Epithelial cell of esophagus (primary cell): Measurements from ENCODE around the gene LRRIQ1.

Experiments
- DNase-seq: peaks from one replicate; pipeline ENCODE4 v3.0.0; 2010; ENCODE audit warnings: low read depth
- H3K4me3 ChIP-seq: 2 replicates; pipeline ENCODE4 v1.5.1; 2011; ENCODE audit warnings: mild to moderate bottlenecking, low read length, control low read depth
- TF ChIP-seq, protein P1 (sequence below): IDR thresholded peaks from 2 replicates; pipeline ENCODE4 v1.5.1; 2011; ENCODE audit warnings: low read depth, mild to moderate bottlenecking, low read length, control low read depth, inconsistent platforms; ENCODE audit not compliant: insufficient read depth; ENCODE audit errors: missing control alignments

Gene LRRIQ1, protein sequence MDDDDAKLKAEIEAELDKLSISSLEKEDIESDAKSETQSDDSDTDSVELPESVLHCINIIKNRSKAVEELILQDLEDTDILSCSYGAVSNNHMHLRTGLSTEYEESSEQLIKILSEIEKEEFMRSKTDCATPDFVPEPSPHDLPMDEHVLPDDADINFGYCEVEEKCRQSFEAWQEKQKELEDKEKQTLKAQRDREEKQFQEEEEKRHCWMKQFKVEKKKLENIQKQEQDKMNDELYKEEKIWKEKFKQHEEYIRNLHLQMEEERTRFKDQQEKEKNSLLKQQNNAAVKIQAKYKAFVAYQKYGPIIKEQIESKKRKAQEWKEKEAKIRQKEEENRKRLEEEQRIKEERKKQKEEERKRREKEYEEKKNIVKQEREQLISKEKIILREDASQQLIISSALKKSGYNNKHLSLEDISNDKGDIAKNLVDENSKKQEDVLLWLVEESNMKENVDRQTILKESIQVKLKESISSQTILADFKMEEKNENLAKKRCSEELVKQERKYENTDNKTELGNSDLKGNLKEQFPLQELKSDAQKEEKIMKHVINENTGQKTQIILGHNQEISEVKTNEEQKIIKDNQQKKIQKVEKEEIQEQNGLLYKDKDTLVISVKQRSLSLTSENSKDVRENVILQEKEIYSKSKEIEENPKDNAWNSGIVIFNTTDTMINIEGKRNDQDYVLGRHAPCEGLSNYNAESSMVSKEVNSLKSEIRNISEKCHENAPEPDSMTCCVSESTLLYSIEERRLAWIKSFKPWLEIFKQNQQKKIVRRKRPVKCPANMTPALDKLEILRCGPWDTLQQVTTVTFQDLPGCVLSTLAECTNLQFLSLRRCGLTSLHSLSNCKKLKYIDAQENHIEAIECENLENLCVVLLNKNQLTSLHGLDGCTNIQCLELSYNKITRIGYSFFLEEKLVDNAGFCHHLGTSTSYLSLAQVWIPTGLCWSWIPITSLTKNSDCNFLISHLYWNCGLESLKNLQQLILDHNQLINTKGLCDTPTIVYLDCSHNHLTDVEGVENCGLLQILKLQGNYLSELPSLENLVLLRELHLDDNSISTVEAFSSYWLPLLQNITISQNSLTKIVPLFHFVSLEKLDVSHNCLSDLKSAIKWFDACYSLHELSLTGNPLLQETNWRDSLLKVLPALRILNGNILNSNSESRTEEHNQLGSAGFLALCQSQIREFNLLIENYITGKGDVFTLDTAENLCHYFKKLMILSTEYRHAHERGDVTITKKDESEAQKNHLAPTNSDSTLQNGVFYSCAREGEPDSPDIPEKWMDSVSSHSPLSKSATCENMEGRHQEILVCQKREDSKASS (N-terminal part only)

DNA sequence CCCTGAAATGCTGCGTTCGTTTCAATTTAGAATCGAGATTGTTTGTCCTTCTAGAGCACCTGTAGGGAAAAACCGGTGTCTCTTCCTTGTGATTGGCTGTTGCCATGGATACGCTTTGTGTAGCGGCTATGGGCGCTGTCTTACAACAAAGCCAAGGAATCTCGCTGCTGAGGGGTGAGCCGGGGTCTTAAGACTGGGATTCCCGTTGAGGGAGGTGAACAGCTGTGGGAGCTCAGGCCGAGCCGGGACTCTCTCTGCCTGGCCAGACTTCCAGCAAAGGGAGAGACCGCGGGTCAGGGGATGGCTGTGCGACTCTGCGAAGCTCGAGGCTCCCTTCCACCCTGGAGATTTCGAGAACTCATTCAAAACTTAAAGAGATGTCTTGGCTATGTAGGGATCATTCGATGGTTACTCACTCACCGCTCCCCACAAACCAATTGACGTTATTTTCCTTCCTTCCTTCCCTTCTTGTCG is at the start of gene LRRIQ1, which contains the start of gene TSPAN19:
LRRIQ1 (plus strand) TSS at position 118 of the 474 bp plus-strand sequence. CDS start 1,826 bp downstream, outside the sequence.
TSPAN19 (minus strand) TSS at position 44 of the 474 bp plus-strand sequence. CDS start 6,331 bp downstream, outside the sequence.
- peak within 1 kb of the TSS; percentile 80 for H3K4me3 ChIP-seq
- peak; percentile 90 for DNase-seq
- TF ChIP-seq, protein P1, sequence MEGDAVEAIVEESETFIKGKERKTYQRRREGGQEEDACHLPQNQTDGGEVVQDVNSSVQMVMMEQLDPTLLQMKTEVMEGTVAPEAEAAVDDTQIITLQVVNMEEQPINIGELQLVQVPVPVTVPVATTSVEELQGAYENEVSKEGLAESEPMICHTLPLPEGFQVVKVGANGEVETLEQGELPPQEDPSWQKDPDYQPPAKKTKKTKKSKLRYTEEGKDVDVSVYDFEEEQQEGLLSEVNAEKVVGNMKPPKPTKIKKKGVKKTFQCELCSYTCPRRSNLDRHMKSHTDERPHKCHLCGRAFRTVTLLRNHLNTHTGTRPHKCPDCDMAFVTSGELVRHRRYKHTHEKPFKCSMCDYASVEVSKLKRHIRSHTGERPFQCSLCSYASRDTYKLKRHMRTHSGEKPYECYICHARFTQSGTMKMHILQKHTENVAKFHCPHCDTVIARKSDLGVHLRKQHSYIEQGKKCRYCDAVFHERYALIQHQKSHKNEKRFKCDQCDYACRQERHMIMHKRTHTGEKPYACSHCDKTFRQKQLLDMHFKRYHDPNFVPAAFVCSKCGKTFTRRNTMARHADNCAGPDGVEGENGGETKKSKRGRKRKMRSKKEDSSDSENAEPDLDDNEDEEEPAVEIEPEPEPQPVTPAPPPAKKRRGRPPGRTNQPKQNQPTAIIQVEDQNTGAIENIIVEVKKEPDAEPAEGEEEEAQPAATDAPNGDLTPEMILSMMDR: no peak

DNA sequence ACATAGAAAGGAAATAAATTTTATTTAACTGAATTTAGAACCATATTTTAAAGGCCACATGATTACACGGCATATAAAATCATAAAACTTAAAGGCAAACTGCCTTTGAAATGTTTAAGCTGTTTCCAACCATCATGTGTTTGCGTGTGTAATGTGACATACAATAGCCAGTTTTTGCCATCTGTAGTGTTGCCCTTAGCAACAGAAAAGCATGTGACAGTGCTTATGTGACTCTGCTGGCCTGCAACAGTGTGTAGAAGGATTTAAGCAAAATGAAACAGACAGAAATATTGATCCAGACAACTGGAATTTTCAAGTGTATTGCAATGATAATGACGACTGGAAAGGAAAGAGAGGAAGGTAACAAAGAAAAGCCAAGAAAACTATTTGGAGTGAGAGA is 49.6 kb upstream of the LRRIQ1 start:
- H3K4me3 ChIP-seq: no peak overlapping the region
- TF ChIP-seq, protein P1: no peak
- DNase-seq: no peak

DNA sequence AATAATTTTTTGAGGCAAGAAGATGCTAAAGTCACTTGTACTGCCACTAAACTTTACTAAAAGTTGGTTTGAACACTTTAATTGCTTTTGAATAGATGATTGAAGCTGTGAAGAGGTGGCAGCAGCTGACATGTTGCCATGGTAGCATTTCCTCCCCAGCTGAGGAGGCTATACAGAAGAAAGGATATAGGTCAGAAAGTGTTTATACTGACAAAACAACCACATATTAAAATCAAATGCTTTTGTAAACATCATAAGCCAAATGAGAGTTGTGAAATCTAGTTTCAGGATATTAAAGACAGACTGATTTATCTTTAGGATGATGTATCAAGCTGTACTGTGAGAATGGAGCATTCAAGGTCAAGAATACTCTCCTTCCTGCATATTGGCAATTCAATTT is 41.7 kb upstream of the LRRIQ1 start:
- no peak overlapping the region for H3K4me3 ChIP-seq
- TF ChIP-seq, protein P1: no peak
- DNase-seq: no peak

DNA sequence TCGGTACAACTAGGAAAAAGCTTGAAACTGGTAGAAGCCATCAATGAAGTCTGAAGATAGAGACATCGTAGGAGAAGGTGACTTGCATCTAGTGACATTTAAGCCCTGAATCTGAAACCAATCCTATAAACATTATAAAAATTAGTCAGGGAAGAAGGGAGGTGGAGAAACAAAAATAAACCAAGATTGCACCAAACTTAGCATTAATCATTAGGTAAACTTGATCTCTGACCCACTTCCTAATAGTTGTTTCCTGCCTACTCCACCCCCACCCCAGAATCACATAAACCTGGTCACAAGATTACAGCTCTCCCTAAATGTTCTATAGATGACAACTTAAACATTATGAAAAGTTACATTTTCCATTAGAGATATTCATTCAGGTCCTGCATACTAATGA is 40.5 kb upstream of the LRRIQ1 start:
- H3K4me3 ChIP-seq: no peak overlapping the region
- TF ChIP-seq, protein P1: no peak
- peak; percentile 44 for DNase-seq

DNA sequence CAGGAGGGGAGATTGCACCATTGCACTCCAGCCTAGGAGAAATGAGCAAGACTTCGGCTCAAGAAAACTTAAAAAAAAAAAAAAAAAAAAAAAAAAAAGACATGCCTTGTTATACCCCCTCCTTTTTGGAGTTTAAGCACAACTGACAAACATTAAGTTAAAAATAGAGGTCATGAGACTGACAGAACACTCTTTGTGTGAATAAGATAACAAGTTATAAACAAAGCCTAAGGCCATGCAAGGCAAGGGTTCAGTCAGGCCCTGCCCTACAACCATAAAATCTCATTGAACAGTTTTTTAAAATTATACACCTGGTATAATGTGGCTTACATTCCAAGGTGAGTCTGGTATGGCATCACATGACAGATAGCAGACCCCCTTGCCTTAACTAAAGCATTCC is 39.4 kb upstream of the LRRIQ1 start:
- TF ChIP-seq, protein P1: no peak
- no peak for DNase-seq
- H3K4me3 ChIP-seq: no peak overlapping the region

DNA sequence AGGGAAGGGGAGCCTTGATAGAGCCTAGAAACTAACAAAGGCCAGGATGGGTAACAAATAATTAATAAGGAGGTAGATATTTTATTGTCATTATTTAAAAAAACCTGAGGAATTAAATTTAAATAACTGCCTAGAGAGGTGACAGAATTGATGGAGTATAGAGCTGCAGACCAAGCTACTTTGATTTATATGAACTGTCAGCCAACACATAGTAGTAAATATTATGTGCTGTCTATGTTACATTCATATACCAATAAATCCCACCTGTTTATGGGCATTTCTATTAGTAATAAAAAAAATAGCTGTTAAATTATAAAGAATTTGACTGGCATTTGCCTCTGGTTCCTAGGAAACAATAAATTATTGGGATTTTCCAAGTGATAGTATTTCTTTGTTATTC is 37.8 kb upstream of the LRRIQ1 start:
- no peak overlapping the region for H3K4me3 ChIP-seq
- TF ChIP-seq, protein P1: no peak
- DNase-seq: no peak
